Stomach (tissue), 9 donors: ENCODE measurements around the gene GPR63. TPM values are rescaled to one million over a fixed set of nuclear protein-coding genes. Genes with fewer than 3 reads are reported as not detected.

Source experiments
- DNase-seq, 2 donors: peaks; one replicate each; pipeline versions ENCODE4 v3.0.0 to v3.0.0-alpha.2; 2013 to 2019
- H3K27ac ChIP-seq, 5 donors: fragments of 200-600 bp in 4 of 5; sonication (generic) in 4 of 5; one replicate each; pipeline ENCODE4 v1.5.1; 2013 to 2019; ENCODE audit warnings: mild to moderate bottlenecking in 1 of 5, moderate library complexity in 1 of 5
- H3K27me3 ChIP-seq, 3 donors: fragments of 200-600 bp; sonication (generic); one replicate each; pipeline ENCODE4 v1.5.1; 2017 to 2019; ENCODE audit warnings: mixed run types in 1 of 3
- H3K36me3 ChIP-seq, 4 donors: fragments of 200-600 bp; sonication (generic); 1 replicate in 3 of 4; 2 replicates in 1 of 4; pipeline ENCODE4 v1.5.1; 2016 to 2019
- H3K4me1 ChIP-seq, 4 donors: fragments of 200-600 bp; sonication (generic); one replicate each; pipeline ENCODE4 v1.5.1; 2016 to 2019
- H3K4me3 ChIP-seq, 4 donors: fragments of 200-600 bp; sonication (generic) in 3 of 4; one replicate each; pipeline ENCODE4 v1.5.1; 2016 to 2019; ENCODE audit warnings: mild to moderate bottlenecking in 1 of 4
- H3K9me3 ChIP-seq, 4 donors: fragments of 200-600 bp; sonication (generic); one replicate each; pipeline ENCODE4 v1.5.1; 2016 to 2019
- EP300 ChIP-seq: sonication (generic); formaldehyde crosslinking; IDR thresholded peaks from one replicate; pipeline ENCODE4 v1.6.1; 2017; ENCODE audit warnings: antibody characterized with exemption
- POLR2A ChIP-seq, 4 donors: fragments of 450-650 bp; IDR thresholded peaks; one replicate each; pipeline ENCODE4 v1.6.1; 2016; ENCODE audit warnings: antibody characterized with exemption in 4 of 4, control low read depth in 2 of 4, mild to moderate bottlenecking in 1 of 4, moderate library complexity in 1 of 4
- POLR2AphosphoS5 ChIP-seq, 3 donors: sonication (generic); formaldehyde crosslinking; IDR thresholded peaks; one replicate each; pipeline ENCODE4 v1.6.1; 2016; ENCODE audit warnings: antibody characterized with exemption in 3 of 3
- WGBS, 5 donors: extraction: QIAGEN DNeasy Blood & Tissue Kit in 3 of 5; methylation state at CpG; one replicate each; pipeline versions ENCODE4 v1.1.5 to v1.1.7; 2013 to 2018; 5-methylcytosine and 5-hydroxymethylcytosine counted together
- intact Hi-C: fragments of 100-400 bp; cut with DNase I; formaldehyde crosslinking; loops from one replicate; pipeline ENCODE4 v1.15.1; 2023; ENCODE audit warnings: low total_unique reads
- polyA plus RNA-seq, 3 donors: library from polyadenylated mRNA; stranded (reverse); fragments of 200-250 nt; gene quantifications; one replicate each; pipeline ENCODE4 v1.2.3, GENCODE V29; 2013
- total RNA-seq, 5 donors: library from RNA; depleted of rRNA; stranded (reverse); fragments of >200 nt; gene quantifications; one replicate each; pipeline versions ENCODE4 v1.1.0 to v1.2.3, GENCODE V29; 2014 to 2016
- TF ChIP-seq, protein P1 (sequence below), 7 experiments: fragments of 450-650 bp in 4 of 7; fragments of 200-600 bp in 3 of 7; sonication (generic) in 3 of 7; IDR thresholded peaks; one replicate each; pipeline ENCODE4 v1.5.1; 2016 to 2019; ENCODE audit warnings: antibody characterized with exemption in 7 of 7, control low read depth in 2 of 7, mild to moderate bottlenecking in 1 of 7
- donor health status: healthy with polysubstance abuse.
- donor health status: Bipolar disorder and iron deficiency.
- donor health status: healthy.

GPR63 gene
- total and polyA plus RNA-seq, 8 donors: 0.29 to 7.7 (median 0.60) TPM; not detected in 2

DNA sequence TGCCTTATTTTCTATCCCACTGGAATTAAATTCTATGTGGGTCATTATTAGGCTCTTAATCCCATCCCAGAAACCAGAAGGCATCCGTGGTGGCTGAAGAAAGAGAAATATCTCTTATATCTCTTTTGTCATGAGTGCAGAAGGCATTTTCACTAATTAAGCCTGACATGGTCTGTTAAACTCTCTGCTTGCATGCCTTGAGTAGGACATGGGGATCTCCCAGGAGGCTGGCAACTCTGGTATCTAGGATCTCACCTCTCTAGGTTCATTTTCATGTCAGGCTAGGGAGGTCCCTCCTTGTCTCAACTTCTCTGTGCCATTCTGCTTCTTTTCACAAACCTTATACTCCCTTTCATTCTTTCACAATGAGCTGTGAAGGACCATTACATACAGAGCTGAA, 25.3 kb upstream of the GPR63 start:
- 46 to 59% (median 56%) methylated on average over 1 of the region's 1 CpG for WGBS, 5 donors
- no peak for DNase-seq
- intact Hi-C loops: no loop called here
- Histone ChIP-seq H3K27me3 (no peaks in the 10 kb centered on the region), H3K4me3 (no peak overlapping the region), H3K9me3 (no peaks in the 10 kb centered on the region), H3K4me1 (no peaks in the 10 kb centered on the region), H3K27ac (no peak overlapping the region), H3K36me3 (no peaks in the 10 kb centered on the region)
- TF ChIP-seq, protein P1, sequence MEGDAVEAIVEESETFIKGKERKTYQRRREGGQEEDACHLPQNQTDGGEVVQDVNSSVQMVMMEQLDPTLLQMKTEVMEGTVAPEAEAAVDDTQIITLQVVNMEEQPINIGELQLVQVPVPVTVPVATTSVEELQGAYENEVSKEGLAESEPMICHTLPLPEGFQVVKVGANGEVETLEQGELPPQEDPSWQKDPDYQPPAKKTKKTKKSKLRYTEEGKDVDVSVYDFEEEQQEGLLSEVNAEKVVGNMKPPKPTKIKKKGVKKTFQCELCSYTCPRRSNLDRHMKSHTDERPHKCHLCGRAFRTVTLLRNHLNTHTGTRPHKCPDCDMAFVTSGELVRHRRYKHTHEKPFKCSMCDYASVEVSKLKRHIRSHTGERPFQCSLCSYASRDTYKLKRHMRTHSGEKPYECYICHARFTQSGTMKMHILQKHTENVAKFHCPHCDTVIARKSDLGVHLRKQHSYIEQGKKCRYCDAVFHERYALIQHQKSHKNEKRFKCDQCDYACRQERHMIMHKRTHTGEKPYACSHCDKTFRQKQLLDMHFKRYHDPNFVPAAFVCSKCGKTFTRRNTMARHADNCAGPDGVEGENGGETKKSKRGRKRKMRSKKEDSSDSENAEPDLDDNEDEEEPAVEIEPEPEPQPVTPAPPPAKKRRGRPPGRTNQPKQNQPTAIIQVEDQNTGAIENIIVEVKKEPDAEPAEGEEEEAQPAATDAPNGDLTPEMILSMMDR (IDR thresholded peaks at IDR 0.05): no peak
- TF ChIP-seq POLR2A (IDR thresholded peaks at IDR 0.05) (no peak), POLR2AphosphoS5 (IDR thresholded peaks at IDR 0.05) (no peak), EP300 (no peak)

DNA sequence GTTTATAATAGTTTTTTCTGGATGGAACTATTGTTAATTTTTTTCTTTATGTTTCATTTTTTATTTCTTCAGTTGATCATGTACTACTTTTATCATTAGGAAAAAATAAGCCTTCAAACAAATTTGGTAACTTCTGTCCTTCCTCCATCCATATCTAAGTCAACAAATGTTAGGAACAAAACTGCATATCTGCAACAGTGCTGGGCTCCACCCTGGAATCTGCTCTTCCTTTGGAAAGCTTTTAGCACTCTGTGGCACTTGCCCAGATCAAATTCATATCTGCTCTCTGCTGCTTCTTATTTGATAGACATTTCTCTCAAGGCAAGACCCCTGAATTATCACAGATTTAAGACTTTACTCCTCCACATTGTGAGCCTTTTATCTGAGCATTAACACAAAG, 24.3 kb upstream of the GPR63 start:
- H3K4me1 ChIP-seq: no peaks in the 10 kb centered on the region
- no peak overlapping the region for H3K4me3 ChIP-seq
- H3K27me3 ChIP-seq: no peaks in the 10 kb centered on the region
- intact Hi-C loops: no loop called here
- DNase-seq: no peak
- TF ChIP-seq, protein P1 (IDR thresholded peaks at IDR 0.05): no peak
- TF ChIP-seq POLR2A (IDR thresholded peaks at IDR 0.05) (no peak), EP300 (no peak), POLR2AphosphoS5 (IDR thresholded peaks at IDR 0.05) (no peak)
- no peaks in the 10 kb centered on the region for H3K9me3 ChIP-seq
- H3K27ac ChIP-seq: no peak overlapping the region
- no peaks in the 10 kb centered on the region for H3K36me3 ChIP-seq

DNA sequence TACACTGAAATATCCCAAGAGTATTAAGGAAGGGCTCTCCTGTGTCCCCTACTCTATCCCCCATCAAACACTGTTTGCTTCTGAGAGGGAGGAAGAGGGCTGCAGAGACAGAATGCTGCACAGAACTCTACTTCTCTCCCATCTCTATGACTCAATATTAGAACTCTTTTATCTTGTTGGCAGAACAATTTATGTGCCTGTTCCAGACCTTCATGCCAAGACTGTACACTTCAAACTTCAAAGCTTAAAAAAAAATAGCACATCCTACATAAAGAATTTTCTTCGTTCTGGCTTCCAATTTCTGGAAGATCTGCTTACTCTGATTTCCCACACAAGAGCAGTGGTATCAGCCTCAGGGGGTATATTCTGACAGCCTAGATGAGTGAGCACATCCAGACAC, 19.6 kb upstream of the GPR63 start:
- no peaks in the 10 kb centered on the region for H3K4me1 ChIP-seq
- intact Hi-C loops: no loop called here
- no peaks in the 10 kb centered on the region for H3K36me3 ChIP-seq
- no peak for DNase-seq
- no peaks in the 10 kb centered on the region for H3K9me3 ChIP-seq
- TF ChIP-seq POLR2AphosphoS5 (IDR thresholded peaks at IDR 0.05): no peak
- TF ChIP-seq POLR2A (IDR thresholded peaks at IDR 0.05): no peak
- TF ChIP-seq, protein P1 (IDR thresholded peaks at IDR 0.05): no peak
- H3K27me3 ChIP-seq: no peaks in the 10 kb centered on the region
- H3K27ac ChIP-seq: no peak overlapping the region
- WGBS, 5 donors: 52 to 88% (median 69%) methylated on average over 1 of the region's 1 CpG
- no peak overlapping the region for H3K4me3 ChIP-seq

DNA sequence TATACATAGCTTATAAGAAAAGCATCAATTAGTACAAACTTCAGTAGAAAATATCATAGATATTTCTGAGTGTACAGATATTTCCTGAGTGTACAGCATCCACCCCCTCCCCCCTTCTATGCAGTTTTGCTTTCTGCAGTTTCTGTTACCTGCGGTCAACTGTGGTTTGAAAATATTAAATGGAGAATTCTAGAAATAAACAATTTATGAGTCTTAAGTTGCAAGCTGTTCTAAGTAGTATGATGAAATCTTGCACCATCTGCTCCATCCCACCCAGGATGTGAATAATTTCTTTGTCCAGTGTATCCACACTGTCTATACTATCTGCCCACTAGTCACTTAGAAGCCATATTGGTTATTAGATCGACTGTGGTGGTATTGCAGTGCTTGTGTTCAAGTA, 15.8 kb upstream of the GPR63 start:
- Histone ChIP-seq H3K36me3 (no peaks in the 10 kb centered on the region), H3K27me3 (no peaks in the 10 kb centered on the region), H3K4me1 (no peaks in the 10 kb centered on the region), H3K9me3 (peaks cover 0 to 3% (median 0%) of the 10 kb centered on the region in 4 donors), H3K27ac (no peak overlapping the region), H3K4me3 (no peak overlapping the region)
- intact Hi-C loops: no loop called here
- TF ChIP-seq EP300 (no peak), POLR2AphosphoS5 (IDR thresholded peaks at IDR 0.05) (no peak), POLR2A (IDR thresholded peaks at IDR 0.05) (no peak)
- TF ChIP-seq, protein P1 (IDR thresholded peaks at IDR 0.05): no peak
- no peak for DNase-seq
- 67 to 87% (median 77%) methylated on average over 2 of the region's 2 CpGs for WGBS, 5 donors
